D721Med (cell line): ENCODE results near the gene SPTSSA.
"Not testable (repeated sequence)": the region's sequence is repeated elsewhere in the genome, so short reads cannot be mapped to it uniquely, and the experiment has no call there.

Source experiments
- DNase-seq: peaks from one replicate; pipeline ENCODE4 v3.0.0; 2011; ENCODE audit warnings: low spot score; ENCODE audit not compliant: insufficient read length
- FAIRE-seq: peaks from 2 replicates; lab custom pipeline; 2011; peaks lifted over from hg19 to GRCh38; lab: Jason Lieb, UNC
- CTCF ChIP-seq: IDR thresholded peaks from 2 replicates; pipeline ENCODE4 v1.5.1; 2012; ENCODE audit warnings: mild to moderate bottlenecking, control low read depth; ENCODE audit not compliant: insufficient read depth; ENCODE audit errors: missing control alignments

Gene SPTSSA

GRCh38 chr14:34438438-34438837, 23.6 kb downstream of the SPTSSA start:
- FAIRE-seq, result no peak
- TF ChIP-seq CTCF, result no peak
- no peak for DNase-seq

- FAIRE-seq, result no peak
Measured at GRCh38 chr14:34437729-34438080, 24.3 kb downstream of the SPTSSA start.

GRCh38 chr14:34436960-34437728, 24.9 kb downstream of the SPTSSA start:
- DNase-seq (no peak), FAIRE-seq (no peak)
- TF ChIP-seq CTCF, result no peak

More at GRCh38 chr14:34437729-34438080, 24.3 kb downstream of the SPTSSA start:
- no peak for TF ChIP-seq CTCF
- DNase-seq, result no peak

GRCh38 chr14:34436118-34436905, 25.7 kb downstream of the SPTSSA start:
- TF ChIP-seq CTCF, result no peak
- DNase-seq, result no peak
- no peak for FAIRE-seq

GRCh38 chr14:34433957-34434356, 28.1 kb downstream of the SPTSSA start:
- no peak for FAIRE-seq
- DNase-seq, result no peak
- no peak for TF ChIP-seq CTCF

GRCh38 chr14:34428102-34428466, 34.0 kb downstream of the SPTSSA start:
- not testable (repeated sequence) for FAIRE-seq, DNase-seq

- FAIRE-seq (no peak), DNase-seq (no peak)
- TF ChIP-seq CTCF, result no peak
Measured at GRCh38 chr14:34426313-34427295, 35.4 kb downstream of the SPTSSA start.
